HCT116 (cell line): Measurements from ENCODE around the gene GTF2F1. TPM values are rescaled to one million over a fixed set of nuclear protein-coding genes. Genes with fewer than 3 reads are reported as not detected.

Experiments
- ATAC-seq: fragments of 200-7000 bp; cut with Tn5 transposase; 2 replicates; pipeline ENCODE4 v1.9.1; 2020; ENCODE audit warnings: mild to moderate bottlenecking, moderate library complexity
- BruUV-seq: library from RNA; stranded (reverse); fragments of 400-500 nt; replicated peaks from 2 replicates; lab custom pipeline; 2021; lab: Mats Ljungman, UMichigan
- CTCF ChIA-PET: fragments of 300-600 bp; sonication (Branson Sonifier 250); formaldehyde crosslinking; loops from one replicate; lab custom pipeline; 2021; ENCODE audit warnings: antibody characterized with exemption; lab: Charles Lee
- POLR2A ChIA-PET: fragments of 300-600, 350-600 bp; sonication (Branson Sonifier 250); formaldehyde crosslinking; loops from one replicate; lab custom pipeline; 2021; ENCODE audit warnings: antibody characterized with exemption; lab: Charles Lee
- RAD21 ChIA-PET, 2 experiments: fragments of 300-600 bp; sonication (Branson Sonifier 250); formaldehyde crosslinking; loops; one replicate each; lab custom pipeline; 2023; ENCODE audit warnings: low total read pairs in 2 of 2; ENCODE audit not compliant: uncharacterized antibody in 2 of 2, unreplicated experiment in 2 of 2, low non-redundant PET in 1 of 2; lab: Charles Lee
- DNase-seq: peaks from one replicate; pipeline ENCODE4 v3.0.0-alpha.2; 2010; ENCODE audit warnings: low read depth, low spot score
- H2AFZ ChIP-seq: fragments of 200-600 bp; shearing (Covaris generic), sonication (generic); 2 replicates; pipeline ENCODE4 v1.6.1; 2017; ENCODE audit warnings: low read depth, mixed run types, mixed read lengths, antibody characterized with exemption, low read length; ENCODE audit not compliant: poor library complexity, severe bottlenecking
- H3K27ac ChIP-seq: 2 replicates; pipeline ENCODE4 v1.5.1; 2012; ENCODE audit warnings: low read depth, low read length
- H3K27me3 ChIP-seq: fragments of 200-600 bp; sonication (generic); 2 replicates; pipeline ENCODE4 v1.6.1; 2016; ENCODE audit warnings: mixed run types, low read length, mixed read lengths; ENCODE audit not compliant: insufficient read depth
- H3K36me3 ChIP-seq, 2 experiments: fragments of 200-500 bp in 1 of 2; fragments of 200-600 bp in 1 of 2; sonication (Bioruptor generic) in 1 of 2; sonication (generic) in 1 of 2; 2 replicates each; pipeline versions ENCODE4 v1.5.1 to v1.6.1; 2014 to 2016; ENCODE audit warnings: low read length in 2 of 2, inconsistent platforms in 1 of 2, mixed read lengths in 1 of 2, mixed run types in 1 of 2; ENCODE audit not compliant: insufficient read depth in 2 of 2, control insufficient read depth in 1 of 2
- H3K4me1 ChIP-seq, 2 experiments: fragments of 200-600 bp in 1 of 2; sonication (generic) in 1 of 2; 2 replicates each; pipeline versions ENCODE4 v1.5.1 to v1.6.1; 2012 to 2017; ENCODE audit warnings: low read length in 2 of 2, inconsistent platforms in 1 of 2, mild to moderate bottlenecking in 1 of 2, mixed read lengths in 1 of 2, mixed run types in 1 of 2, moderate library complexity in 1 of 2; ENCODE audit not compliant: insufficient read depth in 2 of 2, control insufficient read depth in 1 of 2
- H3K4me2 ChIP-seq: fragments of 200-600 bp; sonication (generic); 2 replicates; pipeline ENCODE4 v1.6.1; 2017; ENCODE audit warnings: mixed run types, low read length, mixed read lengths
- H3K4me3 ChIP-seq, 2 experiments: fragments of 200-600 bp in 1 of 2; sonication (generic) in 1 of 2; replicated peaks in 1 of 2; 2 replicates each; pipeline ENCODE4 v1.5.1; 2011 to 2016; ENCODE audit warnings: low read length in 2 of 2, control low read depth in 1 of 2, low read depth in 1 of 2, mild to moderate bottlenecking in 1 of 2, mixed read lengths in 1 of 2, mixed run types in 1 of 2
- H3K79me2 ChIP-seq: fragments of 200-600 bp; sonication (generic); 2 replicates; pipeline ENCODE4 v1.6.1; 2017; ENCODE audit warnings: mild to moderate bottlenecking, mixed run types, low read length, moderate library complexity, mixed read lengths; ENCODE audit not compliant: insufficient read depth
- H3K9ac ChIP-seq: fragments of 200-600 bp; sonication (generic); 2 replicates; pipeline ENCODE4 v1.6.1; 2016; ENCODE audit warnings: low read length, mixed read lengths
- H3K9me2 ChIP-seq: fragments of 200-600 bp; sonication (generic), shearing (Covaris generic); 2 replicates; pipeline ENCODE4 v1.6.1; 2017; ENCODE audit warnings: mixed run types, mild to moderate bottlenecking, moderate library complexity; ENCODE audit not compliant: insufficient read depth
- H3K9me3 ChIP-seq, 2 experiments: fragments of 200-500 bp in 1 of 2; fragments of 200-600 bp in 1 of 2; sonication (Bioruptor generic) in 1 of 2; sonication (generic) in 1 of 2; 2 replicates each; pipeline ENCODE4 v1.6.1; 2014 to 2017; ENCODE audit warnings: low read length in 2 of 2, mixed read lengths in 2 of 2, inconsistent platforms in 1 of 2, low read depth in 1 of 2, mild to moderate bottlenecking in 1 of 2, mixed run types in 1 of 2, moderate library complexity in 1 of 2; ENCODE audit not compliant: control insufficient read depth in 1 of 2, insufficient read depth in 1 of 2
- H4K20me1 ChIP-seq: fragments of 200-600 bp; sonication (generic), shearing (Covaris generic); 2 replicates; pipeline ENCODE4 v1.6.1; 2017; ENCODE audit warnings: mixed run types, mild to moderate bottlenecking, moderate library complexity; ENCODE audit not compliant: insufficient read depth
- CBX3 ChIP-seq: IDR thresholded peaks from 2 replicates; pipeline ENCODE4 v1.6.1; 2012; ENCODE audit warnings: low read depth
- CEBPB ChIP-seq: IDR thresholded peaks from 2 replicates; pipeline ENCODE4 v1.6.1; 2012; ENCODE audit warnings: low read depth
- EZH2phosphoT487 ChIP-seq: fragments of 200-600 bp; IDR thresholded peaks from 2 replicates; pipeline ENCODE4 v1.6.1; 2018; ENCODE audit warnings: antibody characterized with exemption, borderline replicate concordance
- JUND ChIP-seq: IDR thresholded peaks from 2 replicates; pipeline ENCODE4 v1.6.1; 2012
- POLR2AphosphoS5 ChIP-seq: IDR thresholded peaks from 2 replicates; pipeline ENCODE4 v1.6.1; 2011; ENCODE audit warnings: mild to moderate bottlenecking, low read depth, low read length, moderate library complexity
- RAD21 ChIP-seq: IDR thresholded peaks from 2 replicates; pipeline ENCODE4 v1.6.1; 2012; ENCODE audit warnings: low read depth, mild to moderate bottlenecking
- SP1 ChIP-seq: IDR thresholded peaks from 2 replicates; pipeline ENCODE4 v1.6.1; 2012; ENCODE audit warnings: low read depth
- SRF ChIP-seq: IDR thresholded peaks from 2 replicates; pipeline ENCODE4 v1.6.1; 2012; ENCODE audit warnings: low read depth
- TCF7L2 ChIP-seq: IDR thresholded peaks from 2 replicates; pipeline ENCODE4 v1.7.0; 2011; ENCODE audit warnings: borderline replicate concordance, inconsistent platforms; ENCODE audit not compliant: insufficient read depth, insufficient read length; ENCODE audit errors: extremely low read depth
- YY1 ChIP-seq: IDR thresholded peaks from 2 replicates; pipeline ENCODE4 v1.6.1; 2011; ENCODE audit warnings: low read length, low read depth, moderate library complexity, mild to moderate bottlenecking; ENCODE audit not compliant: insufficient replicate concordance; ENCODE audit errors: extremely low read depth
- ZNF274 ChIP-seq: fragments of 200-500 bp; sonication (Bioruptor generic); IDR thresholded peaks from 2 replicates; pipeline ENCODE4 v1.6.1; 2014; ENCODE audit warnings: mild to moderate bottlenecking, low read depth, low read length, inconsistent platforms
- intact Hi-C: fragments of 100-400 bp; cut with micrococcal nuclease; formaldehyde crosslinking; loops from 2 replicates; pipeline ENCODE4 v1.10.0; 2022
- total RNA-seq: library from RNA; stranded (reverse); gene quantifications from one replicate; pipeline ENCODE4 v1.2.1, GENCODE V29; 2021; ENCODE audit not compliant: unreplicated experiment
- TF ChIP-seq, protein P1 (sequence below), 3 experiments: fragments of 200-600 bp in 1 of 3; sonication (generic) in 1 of 3; IDR thresholded peaks in 2 of 3; conservative IDR thresholded peaks in 1 of 3; 2 replicates each; pipeline ENCODE4 v1.5.1; 2012 to 2017; ENCODE audit warnings: low read depth in 2 of 3, low read length in 2 of 3, antibody characterized with exemption in 1 of 3, borderline replicate concordance in 1 of 3, control low read depth in 1 of 3, mild to moderate bottlenecking in 1 of 3, mixed read lengths in 1 of 3, mixed run types in 1 of 3, moderate library complexity in 1 of 3; ENCODE audit not compliant: insufficient read depth in 1 of 3
- TF ChIP-seq, protein P2 (sequence below): IDR thresholded peaks from 2 replicates; pipeline ENCODE4 v1.6.1; 2012; ENCODE audit warnings: low read depth
- TF ChIP-seq, protein P3 (sequence below): IDR thresholded peaks from 2 replicates; pipeline ENCODE4 v1.6.1; 2012

The GTF2F1 gene
- total RNA-seq, 1 experiment from 2014 or later: 82.0 TPM

DNA sequence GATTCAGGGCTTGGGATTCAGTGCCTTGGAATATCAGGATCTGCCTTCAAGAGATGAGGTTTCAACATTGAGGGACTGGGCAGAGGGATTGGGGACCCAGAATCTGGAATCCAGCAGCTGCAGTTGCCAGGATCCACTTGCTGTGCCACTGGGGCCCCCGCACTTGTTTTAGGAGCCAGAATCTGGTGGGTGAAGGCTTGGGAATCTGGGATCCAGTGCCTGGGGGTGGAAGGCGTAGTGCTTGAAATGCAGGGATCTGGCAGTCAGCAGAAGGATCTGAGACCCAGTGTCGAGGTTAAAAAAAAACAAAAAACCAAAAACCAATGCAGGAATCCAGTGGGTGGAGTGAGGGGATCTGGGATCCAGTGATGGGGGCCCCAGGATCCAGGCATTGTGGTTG, 47.9 kb upstream of the GTF2F1 start:
- Histone ChIP-seq H2AFZ (no peak overlapping the region), H3K79me2 (no peaks in the 10 kb centered on the region), H3K4me2 (no peak overlapping the region), H3K9ac (no peak overlapping the region), H3K9me3 (no peaks in the 10 kb centered on the region), H3K27me3 (no peaks in the 10 kb centered on the region), H3K4me3 (no peak overlapping the region), H4K20me1 (no peaks in the 10 kb centered on the region), H3K27ac (no peak overlapping the region), H3K36me3 (no peaks in the 10 kb centered on the region), H3K9me2 (no peaks in the 10 kb centered on the region), H3K4me1 (no peaks in the 10 kb centered on the region)
- DNase-seq (no peak), ATAC-seq (no peak)
- CTCF ChIA-PET: no interaction called here
- intact Hi-C loops: no loop called here
- POLR2A ChIA-PET: no interaction called here
- BruUV-seq: no TSS peak
- RAD21 ChIA-PET: no interaction called here
- TF ChIP-seq ZNF274: no peak
- TF ChIP-seq YY1: no peak
- no peak for TF ChIP-seq POLR2AphosphoS5
- no peak for TF ChIP-seq CBX3
- TF ChIP-seq, protein P1, sequence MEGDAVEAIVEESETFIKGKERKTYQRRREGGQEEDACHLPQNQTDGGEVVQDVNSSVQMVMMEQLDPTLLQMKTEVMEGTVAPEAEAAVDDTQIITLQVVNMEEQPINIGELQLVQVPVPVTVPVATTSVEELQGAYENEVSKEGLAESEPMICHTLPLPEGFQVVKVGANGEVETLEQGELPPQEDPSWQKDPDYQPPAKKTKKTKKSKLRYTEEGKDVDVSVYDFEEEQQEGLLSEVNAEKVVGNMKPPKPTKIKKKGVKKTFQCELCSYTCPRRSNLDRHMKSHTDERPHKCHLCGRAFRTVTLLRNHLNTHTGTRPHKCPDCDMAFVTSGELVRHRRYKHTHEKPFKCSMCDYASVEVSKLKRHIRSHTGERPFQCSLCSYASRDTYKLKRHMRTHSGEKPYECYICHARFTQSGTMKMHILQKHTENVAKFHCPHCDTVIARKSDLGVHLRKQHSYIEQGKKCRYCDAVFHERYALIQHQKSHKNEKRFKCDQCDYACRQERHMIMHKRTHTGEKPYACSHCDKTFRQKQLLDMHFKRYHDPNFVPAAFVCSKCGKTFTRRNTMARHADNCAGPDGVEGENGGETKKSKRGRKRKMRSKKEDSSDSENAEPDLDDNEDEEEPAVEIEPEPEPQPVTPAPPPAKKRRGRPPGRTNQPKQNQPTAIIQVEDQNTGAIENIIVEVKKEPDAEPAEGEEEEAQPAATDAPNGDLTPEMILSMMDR (IDR thresholded peaks at IDR 0.05 in 2 of 3, conservative IDR thresholded peaks at IDR 0.05 in 1 of 3; ENCODE audit: borderline replicate concordance in 1 of 3, insufficient read depth in 1 of 3, low read depth in 2 of 3, low read length in 2 of 3): no peak
- no peak for TF ChIP-seq SRF
- no peak for TF ChIP-seq TCF7L2
- no peak for TF ChIP-seq SP1

DNA sequence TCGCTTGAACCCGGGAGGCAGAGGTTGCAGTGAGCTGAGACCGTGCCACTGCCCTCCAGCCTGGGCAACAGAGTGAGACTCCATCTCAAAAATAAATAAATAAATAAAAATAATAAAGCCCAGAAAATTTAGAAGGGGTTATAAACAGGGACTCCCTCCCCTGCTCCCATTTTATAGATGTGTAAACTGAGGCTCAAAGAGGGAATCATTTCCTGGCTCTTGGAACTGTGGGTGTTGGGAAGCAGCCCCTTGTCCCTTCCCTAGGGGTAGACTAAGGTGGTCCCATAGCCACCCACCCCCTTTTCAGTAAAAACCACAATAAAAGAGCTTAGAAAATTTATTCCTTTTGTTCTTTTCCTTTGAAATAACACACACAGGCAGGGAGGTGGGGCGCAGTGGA, 46.8 kb upstream of the GTF2F1 start:
- ChIA-PET CTCF (no interaction called here), POLR2A (no interaction called here)
- H3K9ac ChIP-seq: no peak overlapping the region
- TF ChIP-seq, protein P2, sequence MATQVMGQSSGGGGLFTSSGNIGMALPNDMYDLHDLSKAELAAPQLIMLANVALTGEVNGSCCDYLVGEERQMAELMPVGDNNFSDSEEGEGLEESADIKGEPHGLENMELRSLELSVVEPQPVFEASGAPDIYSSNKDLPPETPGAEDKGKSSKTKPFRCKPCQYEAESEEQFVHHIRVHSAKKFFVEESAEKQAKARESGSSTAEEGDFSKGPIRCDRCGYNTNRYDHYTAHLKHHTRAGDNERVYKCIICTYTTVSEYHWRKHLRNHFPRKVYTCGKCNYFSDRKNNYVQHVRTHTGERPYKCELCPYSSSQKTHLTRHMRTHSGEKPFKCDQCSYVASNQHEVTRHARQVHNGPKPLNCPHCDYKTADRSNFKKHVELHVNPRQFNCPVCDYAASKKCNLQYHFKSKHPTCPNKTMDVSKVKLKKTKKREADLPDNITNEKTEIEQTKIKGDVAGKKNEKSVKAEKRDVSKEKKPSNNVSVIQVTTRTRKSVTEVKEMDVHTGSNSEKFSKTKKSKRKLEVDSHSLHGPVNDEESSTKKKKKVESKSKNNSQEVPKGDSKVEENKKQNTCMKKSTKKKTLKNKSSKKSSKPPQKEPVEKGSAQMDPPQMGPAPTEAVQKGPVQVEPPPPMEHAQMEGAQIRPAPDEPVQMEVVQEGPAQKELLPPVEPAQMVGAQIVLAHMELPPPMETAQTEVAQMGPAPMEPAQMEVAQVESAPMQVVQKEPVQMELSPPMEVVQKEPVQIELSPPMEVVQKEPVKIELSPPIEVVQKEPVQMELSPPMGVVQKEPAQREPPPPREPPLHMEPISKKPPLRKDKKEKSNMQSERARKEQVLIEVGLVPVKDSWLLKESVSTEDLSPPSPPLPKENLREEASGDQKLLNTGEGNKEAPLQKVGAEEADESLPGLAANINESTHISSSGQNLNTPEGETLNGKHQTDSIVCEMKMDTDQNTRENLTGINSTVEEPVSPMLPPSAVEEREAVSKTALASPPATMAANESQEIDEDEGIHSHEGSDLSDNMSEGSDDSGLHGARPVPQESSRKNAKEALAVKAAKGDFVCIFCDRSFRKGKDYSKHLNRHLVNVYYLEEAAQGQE: no peak
- TF ChIP-seq EZH2phosphoT487: no peak
- TF ChIP-seq CBX3: no peak
- no peak for TF ChIP-seq YY1
- TF ChIP-seq JUND: no peak
- no peak for TF ChIP-seq CEBPB
- TF ChIP-seq, protein P3, sequence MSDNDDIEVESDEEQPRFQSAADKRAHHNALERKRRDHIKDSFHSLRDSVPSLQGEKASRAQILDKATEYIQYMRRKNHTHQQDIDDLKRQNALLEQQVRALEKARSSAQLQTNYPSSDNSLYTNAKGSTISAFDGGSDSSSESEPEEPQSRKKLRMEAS: no peak
- no peak for TF ChIP-seq RAD21
- TF ChIP-seq, all 23 proteins: peak for 0
- intact Hi-C loops: no loop called here
- H3K27me3 ChIP-seq: no peaks in the 10 kb centered on the region
- H4K20me1 ChIP-seq: no peaks in the 10 kb centered on the region
- H3K27ac ChIP-seq: no peak overlapping the region
- no peaks in the 10 kb centered on the region for H3K9me2 ChIP-seq
- H3K4me3 ChIP-seq: no peak overlapping the region
- RAD21 ChIA-PET: no interaction called here
- no peak overlapping the region for H3K4me2 ChIP-seq
- H3K9me3 ChIP-seq: no peaks in the 10 kb centered on the region
- no TSS peak for BruUV-seq
- no peak for ATAC-seq
- H3K36me3 ChIP-seq: no peaks in the 10 kb centered on the region
- H2AFZ ChIP-seq: no peak overlapping the region
- no peaks in the 10 kb centered on the region for H3K79me2 ChIP-seq
- no peaks in the 10 kb centered on the region for H3K4me1 ChIP-seq
- no peak for DNase-seq
